HEK293 (cell line): ENCODE data around the gene TMIGD1.

Source experiments
- CTCF ChIP-seq: fragments of 450-650 bp; formaldehyde crosslinking; IDR thresholded peaks from 2 replicates; pipeline ENCODE4 v1.5.1; 2016; ENCODE audit warnings: missing biosample characterization, missing genetic modification characterization
- SALL2 ChIP-seq: fragments of 450-650 bp; formaldehyde crosslinking; IDR thresholded peaks from 2 replicates; pipeline ENCODE4 v1.5.0; 2017; ENCODE audit warnings: missing biosample characterization, mild to moderate bottlenecking, missing genetic modification characterization, borderline replicate concordance
- ZBTB44 ChIP-seq: fragments of 450-650 bp; IDR thresholded peaks from 2 replicates; pipeline ENCODE4 v1.5.1; 2018; ENCODE audit warnings: missing biosample characterization, mild to moderate bottlenecking, missing genetic modification characterization
- ZFP41 ChIP-seq: fragments of 450-650 bp; formaldehyde crosslinking; IDR thresholded peaks from 2 replicates; pipeline ENCODE4 v1.5.1; 2016; ENCODE audit warnings: missing biosample characterization, missing genetic modification characterization, borderline replicate concordance
- ZFP69B ChIP-seq: fragments of 450-650 bp; formaldehyde crosslinking; IDR thresholded peaks from 2 replicates; pipeline ENCODE4 v1.5.1; 2016; ENCODE audit warnings: missing biosample characterization, missing genetic modification characterization
- ZNF121 ChIP-seq: fragments of 450-650 bp; formaldehyde crosslinking; IDR thresholded peaks from 2 replicates; pipeline ENCODE4 v1.5.1; 2016; ENCODE audit warnings: missing biosample characterization, missing genetic modification characterization
- ZNF23 ChIP-seq: fragments of 450-650 bp; formaldehyde crosslinking; IDR thresholded peaks from 2 replicates; pipeline ENCODE4 v1.5.1; 2016; ENCODE audit warnings: missing biosample characterization, missing genetic modification characterization, borderline replicate concordance
- ZNF292 ChIP-seq: fragments of 450-650 bp; formaldehyde crosslinking; IDR thresholded peaks from 2 replicates; pipeline ENCODE4 v1.5.1; 2016; ENCODE audit warnings: low read depth, missing biosample characterization, missing genetic modification characterization, borderline replicate concordance
- ZNF561 ChIP-seq: fragments of 450-650 bp; IDR thresholded peaks from 2 replicates; pipeline ENCODE4 v1.5.1; 2018; ENCODE audit warnings: missing biosample characterization, missing genetic modification characterization, borderline replicate concordance
- ZNF76 ChIP-seq: fragments of 450-650 bp; formaldehyde crosslinking; IDR thresholded peaks from 2 replicates; pipeline ENCODE4; 2016; ENCODE audit warnings: low read depth, missing biosample characterization, missing genetic modification characterization, borderline replicate concordance

GRCh38 chr17:30290077-30290476 is 43.8 kb downstream of the TMIGD1 start:
- TF ChIP-seq ZNF76, result no peak
- TF ChIP-seq ZNF292 (tag by site-specific recombination), result no peak
- no peak for TF ChIP-seq ZBTB44 (tag by site-specific recombination)
- TF ChIP-seq CTCF, result no peak
- TF ChIP-seq ZNF23, result no peak
- no peak for TF ChIP-seq SALL2 (tag by site-specific recombination)
- TF ChIP-seq ZFP69B (tag by site-specific recombination), result no peak
- TF ChIP-seq ZNF561 (tag by site-specific recombination), result no peak
- no peak for TF ChIP-seq ZNF121 (tag by site-specific recombination)
- TF ChIP-seq ZFP41 (tag by site-specific recombination), result no peak
